ENCODE results near the gene PCDH15.
"Not testable (repeated sequence)": the region's sequence is repeated elsewhere in the genome, so short reads cannot be mapped to it uniquely, and the experiment has no call there.

Gene PCDH15

GRCh38 chr10:53952698-53953630, 848.1 kb downstream of the PCDH15 start:
- DNase-seq, result no peak

- no peak for DNase-seq
Observed at GRCh38 chr10:53939654-53940053, 861.4 kb downstream of the PCDH15 start.

- DNase-seq, result no peak
Observed at GRCh38 chr10:53930648-53931047, 870.4 kb downstream of the PCDH15 start.

GRCh38 chr10:53924051-53924700, 876.9 kb downstream of the PCDH15 start:
- not testable (repeated sequence) for DNase-seq

GRCh38 chr10:53918755-53919154, 882.3 kb downstream of the PCDH15 start:
- no peak for DNase-seq

GRCh38 chr10:53909791-53910190, 891.2 kb downstream of the PCDH15 start:
- no peak for DNase-seq

GRCh38 chr10:53904506-53905241, 896.4 kb downstream of the PCDH15 start:
- DNase-seq, result no peak

- DNase-seq, result no peak
Observed at GRCh38 chr10:53903756-53904155, 897.3 kb downstream of the PCDH15 start.

GRCh38 chr10:53899463-53900160, 901.4 kb downstream of the PCDH15 start:
- no peak for DNase-seq

- no peak for DNase-seq
Observed at GRCh38 chr10:53898532-53898931, 902.5 kb downstream of the PCDH15 start.

GRCh38 chr10:53894145-53894544, 906.9 kb downstream of the PCDH15 start:
- no peak for DNase-seq

- DNase-seq, result no peak
Observed at GRCh38 chr10:53893061-53893460, 908.0 kb downstream of the PCDH15 start.

- no peak for DNase-seq
Observed at GRCh38 chr10:53886325-53887300, 914.4 kb downstream of the PCDH15 start.

- DNase-seq, result no peak
Observed at GRCh38 chr10:53864846-53865245, 936.2 kb downstream of the PCDH15 start.

- no peak for DNase-seq
Observed at GRCh38 chr10:53852450-53853175, 948.4 kb downstream of the PCDH15 start.

- no peak for DNase-seq
Observed at GRCh38 chr10:53846809-53847208, 954.2 kb downstream of the PCDH15 start.

- no peak for DNase-seq
Observed at GRCh38 chr10:53843736-53844362, 957.2 kb downstream of the PCDH15 start.

GRCh38 chr10:53841483-53842145, 959.4 kb downstream of the PCDH15 start:
- no peak for DNase-seq

GRCh38 chr10:53840653-53841052, 960.4 kb downstream of the PCDH15 start:
- DNase-seq, result no peak

Measured in activated CD4-positive, alpha-beta T cell treated with anti-CD3 and anti-CD28 coated beads for 4 hours (primary cell).